Epidermal melanocyte (primary cell): Measurements from ENCODE around the gene CCDC12.

Source experiments
- DNase-seq: peaks from one replicate; pipeline ENCODE4 v3.0.0; 2011; ENCODE audit warnings: low spot score; ENCODE audit not compliant: insufficient read length

The CCDC12 gene

GRCh38 chr3:46907960-46908293, 68.6 kb downstream of the CCDC12 start:
- DNase-seq: no peak

GRCh38 chr3:46907271-46907670, 69.3 kb downstream of the CCDC12 start:
- DNase-seq: no peak

- no peak for DNase-seq
Observed at GRCh38 chr3:46906471-46907058, 70.0 kb downstream of the CCDC12 start.

GRCh38 chr3:46905661-46906451, 70.7 kb downstream of the CCDC12 start:
- DNase-seq: no peak

GRCh38 chr3:46905213-46905560, 71.4 kb downstream of the CCDC12 start:
- no peak for DNase-seq

GRCh38 chr3:46904303-46905212, 72.0 kb downstream of the CCDC12 start:
- no peak for DNase-seq

GRCh38 chr3:46903341-46904302, 72.9 kb downstream of the CCDC12 start:
- no peak for DNase-seq

GRCh38 chr3:46902188-46902631, 74.3 kb downstream of the CCDC12 start:
- no peak for DNase-seq

- no peak for DNase-seq
Observed at GRCh38 chr3:46901591-46902187, 74.9 kb downstream of the CCDC12 start.

- no peak for DNase-seq
Observed at GRCh38 chr3:46901061-46901460, 75.5 kb downstream of the CCDC12 start.

GRCh38 chr3:46900356-46900755, 76.2 kb downstream of the CCDC12 start:
- no peak for DNase-seq

- no peak for DNase-seq
Observed at GRCh38 chr3:46900007-46900292, 76.6 kb downstream of the CCDC12 start.

GRCh38 chr3:46899151-46900006, 77.2 kb downstream of the CCDC12 start:
- DNase-seq: no peak

- DNase-seq: no peak
Observed at GRCh38 chr3:46898321-46899150, 78.0 kb downstream of the CCDC12 start.

GRCh38 chr3:46897829-46898320, 78.7 kb downstream of the CCDC12 start:
- no peak for DNase-seq

GRCh38 chr3:46897031-46897430, 79.5 kb downstream of the CCDC12 start:
- no peak for DNase-seq

- DNase-seq: no peak
Observed at GRCh38 chr3:46896386-46896785, 80.2 kb downstream of the CCDC12 start.

GRCh38 chr3:46895761-46896160, 80.8 kb downstream of the CCDC12 start:
- no peak for DNase-seq

GRCh38 chr3:46895204-46895660, 81.3 kb downstream of the CCDC12 start:
- DNase-seq: peak; percentile 80
